Measurements from ENCODE around the gene CKAP4. TPM values are rescaled to one million over a fixed set of nuclear protein-coding genes. Genes with fewer than 3 reads are reported as not detected.
A peak's percentile ranks its signal among the peaks of the same experiment; 100 is the strongest.

Gene CKAP4
- total and polyA plus RNA-seq, 2 of the 13 experiments (the other 11 are each of a cell fraction or from before 2014, with no cell fraction given) = 39.2 to 70.2 TPM

DNA sequence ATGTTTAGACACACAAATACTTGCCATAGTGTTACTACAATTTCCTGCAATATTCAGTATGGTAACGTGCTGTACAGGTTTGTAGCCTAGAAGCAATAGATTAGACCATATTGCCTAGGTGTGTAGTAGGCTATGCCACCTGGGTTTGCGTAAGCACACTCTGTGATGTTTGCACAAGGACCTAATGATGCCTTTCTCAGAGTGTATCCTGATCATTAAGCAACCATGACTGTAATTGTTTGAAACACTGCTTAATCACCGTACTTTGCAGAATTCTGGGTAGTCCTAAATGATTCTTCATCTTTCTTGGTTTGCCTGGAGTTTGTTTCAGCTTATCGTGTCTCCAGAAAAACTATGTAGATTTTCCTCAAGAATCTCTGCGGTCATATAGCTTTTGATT lies 43.5 kb upstream of the CKAP4 start (continued):
- TF ChIP-seq, protein P1, sequence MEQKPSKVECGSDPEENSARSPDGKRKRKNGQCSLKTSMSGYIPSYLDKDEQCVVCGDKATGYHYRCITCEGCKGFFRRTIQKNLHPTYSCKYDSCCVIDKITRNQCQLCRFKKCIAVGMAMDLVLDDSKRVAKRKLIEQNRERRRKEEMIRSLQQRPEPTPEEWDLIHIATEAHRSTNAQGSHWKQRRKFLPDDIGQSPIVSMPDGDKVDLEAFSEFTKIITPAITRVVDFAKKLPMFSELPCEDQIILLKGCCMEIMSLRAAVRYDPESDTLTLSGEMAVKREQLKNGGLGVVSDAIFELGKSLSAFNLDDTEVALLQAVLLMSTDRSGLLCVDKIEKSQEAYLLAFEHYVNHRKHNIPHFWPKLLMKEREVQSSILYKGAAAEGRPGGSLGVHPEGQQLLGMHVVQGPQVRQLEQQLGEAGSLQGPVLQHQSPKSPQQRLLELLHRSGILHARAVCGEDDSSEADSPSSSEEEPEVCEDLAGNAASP (CRISPR knock-in tag; IDR thresholded peaks at IDR 0.05; ENCODE audit: borderline replicate concordance) = no peak
- TF ChIP-seq ZNF10 (CRISPR knock-in tag; IDR thresholded peaks at IDR 0.05; ENCODE audit: borderline replicate concordance, low read depth) (no peak), CEBPB (IDR thresholded peaks at IDR 0.05; ENCODE audit: borderline replicate concordance, low read depth, low read length) (peak; percentile 68; the same call in 1 of the 2 replicates), PHF21A (CRISPR knock-in tag; IDR thresholded peaks at IDR 0.05) (no peak), POLR2AphosphoS5 (IDR thresholded peaks at IDR 0.05; ENCODE audit: low read depth, low read length) (no peak), SP5 (CRISPR knock-in tag; IDR thresholded peaks at IDR 0.05; ENCODE audit: borderline replicate concordance, low read depth) (no peak), MTF2 (CRISPR knock-in tag; IDR thresholded peaks at IDR 0.05; ENCODE audit: borderline replicate concordance) (no peak), HNF4A (CRISPR knock-in tag; IDR thresholded peaks at IDR 0.05) (no peak), SIN3A (IDR thresholded peaks at IDR 0.05; ENCODE audit: borderline replicate concordance, low read depth, low read length) (no peak), TCF7 (IDR thresholded peaks at IDR 0.05; ENCODE audit: low read depth) (no peak), ZC3H4 (CRISPR knock-in tag; IDR thresholded peaks at IDR 0.05; ENCODE audit: borderline replicate concordance) (no peak), NFYB (CRISPR knock-in tag; IDR thresholded peaks at IDR 0.05) (no peak), FOXA1 (IDR thresholded peaks at IDR 0.05) (no peak), FOXA1 (CRISPR knock-in tag; IDR thresholded peaks at IDR 0.05) (peak; percentile 44; the same call in 1 of the 2 replicates), FOSL2 (CRISPR knock-in tag; IDR thresholded peaks at IDR 0.05) (peak; percentile 55; the same call in 1 of the 2 replicates), ZNF766 (CRISPR knock-in tag; IDR thresholded peaks at IDR 0.05; ENCODE audit: borderline replicate concordance) (no peak), CEBPG (CRISPR knock-in tag; IDR thresholded peaks at IDR 0.05) (peak; percentile 81)
- TF ChIP-seq, protein P2, sequence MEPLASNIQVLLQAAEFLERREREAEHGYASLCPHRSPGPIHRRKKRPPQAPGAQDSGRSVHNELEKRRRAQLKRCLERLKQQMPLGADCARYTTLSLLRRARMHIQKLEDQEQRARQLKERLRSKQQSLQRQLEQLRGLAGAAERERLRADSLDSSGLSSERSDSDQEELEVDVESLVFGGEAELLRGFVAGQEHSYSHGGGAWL (CRISPR knock-in tag; IDR thresholded peaks at IDR 0.05) = no peak
- TF ChIP-seq, protein P3, sequence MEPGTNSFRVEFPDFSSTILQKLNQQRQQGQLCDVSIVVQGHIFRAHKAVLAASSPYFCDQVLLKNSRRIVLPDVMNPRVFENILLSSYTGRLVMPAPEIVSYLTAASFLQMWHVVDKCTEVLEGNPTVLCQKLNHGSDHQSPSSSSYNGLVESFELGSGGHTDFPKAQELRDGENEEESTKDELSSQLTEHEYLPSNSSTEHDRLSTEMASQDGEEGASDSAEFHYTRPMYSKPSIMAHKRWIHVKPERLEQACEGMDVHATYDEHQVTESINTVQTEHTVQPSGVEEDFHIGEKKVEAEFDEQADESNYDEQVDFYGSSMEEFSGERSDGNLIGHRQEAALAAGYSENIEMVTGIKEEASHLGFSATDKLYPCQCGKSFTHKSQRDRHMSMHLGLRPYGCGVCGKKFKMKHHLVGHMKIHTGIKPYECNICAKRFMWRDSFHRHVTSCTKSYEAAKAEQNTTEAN (CRISPR knock-in tag; conservative IDR thresholded peaks at IDR 0.05) = no peak
- TF ChIP-seq, protein P4, sequence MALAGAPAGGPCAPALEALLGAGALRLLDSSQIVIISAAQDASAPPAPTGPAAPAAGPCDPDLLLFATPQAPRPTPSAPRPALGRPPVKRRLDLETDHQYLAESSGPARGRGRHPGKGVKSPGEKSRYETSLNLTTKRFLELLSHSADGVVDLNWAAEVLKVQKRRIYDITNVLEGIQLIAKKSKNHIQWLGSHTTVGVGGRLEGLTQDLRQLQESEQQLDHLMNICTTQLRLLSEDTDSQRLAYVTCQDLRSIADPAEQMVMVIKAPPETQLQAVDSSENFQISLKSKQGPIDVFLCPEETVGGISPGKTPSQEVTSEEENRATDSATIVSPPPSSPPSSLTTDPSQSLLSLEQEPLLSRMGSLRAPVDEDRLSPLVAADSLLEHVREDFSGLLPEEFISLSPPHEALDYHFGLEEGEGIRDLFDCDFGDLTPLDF (CRISPR knock-in tag; IDR thresholded peaks at IDR 0.05) = no peak
- TF ChIP-seq, protein P5, sequence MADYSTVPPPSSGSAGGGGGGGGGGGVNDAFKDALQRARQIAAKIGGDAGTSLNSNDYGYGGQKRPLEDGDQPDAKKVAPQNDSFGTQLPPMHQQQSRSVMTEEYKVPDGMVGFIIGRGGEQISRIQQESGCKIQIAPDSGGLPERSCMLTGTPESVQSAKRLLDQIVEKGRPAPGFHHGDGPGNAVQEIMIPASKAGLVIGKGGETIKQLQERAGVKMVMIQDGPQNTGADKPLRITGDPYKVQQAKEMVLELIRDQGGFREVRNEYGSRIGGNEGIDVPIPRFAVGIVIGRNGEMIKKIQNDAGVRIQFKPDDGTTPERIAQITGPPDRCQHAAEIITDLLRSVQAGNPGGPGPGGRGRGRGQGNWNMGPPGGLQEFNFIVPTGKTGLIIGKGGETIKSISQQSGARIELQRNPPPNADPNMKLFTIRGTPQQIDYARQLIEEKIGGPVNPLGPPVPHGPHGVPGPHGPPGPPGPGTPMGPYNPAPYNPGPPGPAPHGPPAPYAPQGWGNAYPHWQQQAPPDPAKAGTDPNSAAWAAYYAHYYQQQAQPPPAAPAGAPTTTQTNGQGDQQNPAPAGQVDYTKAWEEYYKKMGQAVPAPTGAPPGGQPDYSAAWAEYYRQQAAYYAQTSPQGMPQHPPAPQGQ (CRISPR knock-in tag; IDR thresholded peaks at IDR 0.05; ENCODE audit: borderline replicate concordance) = no peak
- TF ChIP-seq, protein P6, sequence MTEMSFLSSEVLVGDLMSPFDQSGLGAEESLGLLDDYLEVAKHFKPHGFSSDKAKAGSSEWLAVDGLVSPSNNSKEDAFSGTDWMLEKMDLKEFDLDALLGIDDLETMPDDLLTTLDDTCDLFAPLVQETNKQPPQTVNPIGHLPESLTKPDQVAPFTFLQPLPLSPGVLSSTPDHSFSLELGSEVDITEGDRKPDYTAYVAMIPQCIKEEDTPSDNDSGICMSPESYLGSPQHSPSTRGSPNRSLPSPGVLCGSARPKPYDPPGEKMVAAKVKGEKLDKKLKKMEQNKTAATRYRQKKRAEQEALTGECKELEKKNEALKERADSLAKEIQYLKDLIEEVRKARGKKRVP (CRISPR knock-in tag; IDR thresholded peaks at IDR 0.05) = peak in 1 of 2 experiments; percentile 70; a peak in 2 of 4 replicates

Measured in HepG2 (cell line).